Panc1 (cell line): ENCODE data around the gene TMEM161A. TPM values are rescaled to one million over a fixed set of nuclear protein-coding genes. Genes with fewer than 3 reads are reported as not detected.

Source experiments
- ATAC-seq: fragments of 200-7000 bp; cut with Tn5 transposase; 2 replicates; pipeline ENCODE4 v1.9.1; 2020; ENCODE audit warnings: mild to moderate bottlenecking, moderate library complexity
- BruUV-seq: library from RNA; stranded (reverse); fragments of 400-500 nt; replicated peaks from 2 replicates; lab custom pipeline; 2021; lab: Mats Ljungman, UMichigan
- CTCF ChIA-PET: fragments of 300-600 bp; sonication (Branson Sonifier 250); formaldehyde crosslinking; loops from one replicate; lab custom pipeline; 2022; ENCODE audit warnings: antibody characterized with exemption; lab: Charles Lee
- POLR2A ChIA-PET: fragments of 300-600 bp; sonication (Branson Sonifier 250); formaldehyde crosslinking; loops from one replicate; lab custom pipeline; 2022; ENCODE audit warnings: antibody characterized with exemption; lab: Charles Lee
- DNase-seq: peaks from one replicate; pipeline ENCODE4 v3.0.0-alpha.2; 2010; ENCODE audit warnings: low read depth, low spot score
- H3K27ac ChIP-seq: 2 replicates; pipeline ENCODE4 v1.5.1; 2011; ENCODE audit warnings: mild to moderate bottlenecking, low read length, inconsistent platforms
- H3K27me3 ChIP-seq: fragments of 200-500 bp; sonication (Bioruptor generic); 2 replicates; pipeline ENCODE4 v1.6.0; 2014; ENCODE audit warnings: low read length, inconsistent platforms; ENCODE audit not compliant: control insufficient read depth, insufficient read depth
- H3K36me3 ChIP-seq: fragments of 200-500 bp; sonication (Bioruptor generic); 2 replicates; pipeline ENCODE4 v1.5.1; 2014; ENCODE audit warnings: inconsistent platforms, mild to moderate bottlenecking, low read length, moderate library complexity; ENCODE audit not compliant: control insufficient read depth, insufficient read depth
- H3K4me1 ChIP-seq: 2 replicates; pipeline ENCODE4 v1.5.1; 2011; ENCODE audit warnings: inconsistent platforms, mild to moderate bottlenecking, low read length, moderate library complexity; ENCODE audit not compliant: control insufficient read depth, insufficient read depth
- H3K4me3 ChIP-seq, 2 experiments: 2 replicates each; pipeline ENCODE4 v1.5.1; 2011 to 2012; ENCODE audit warnings: low read depth in 2 of 2, low read length in 2 of 2, mild to moderate bottlenecking in 2 of 2, inconsistent platforms in 1 of 2, moderate library complexity in 1 of 2
- H3K9me3 ChIP-seq: fragments of 200-500 bp; sonication (Bioruptor generic); 2 replicates; pipeline ENCODE4 v1.5.1; 2014; ENCODE audit warnings: low read depth, mild to moderate bottlenecking, inconsistent platforms, low read length, moderate library complexity; ENCODE audit not compliant: control insufficient read depth, insufficient read depth
- POLR2AphosphoS5 ChIP-seq: IDR thresholded peaks from 2 replicates; pipeline ENCODE4 v1.6.1; 2012; ENCODE audit warnings: mild to moderate bottlenecking, low read depth, low read length, moderate library complexity
- SIN3A ChIP-seq: IDR thresholded peaks from 2 replicates; pipeline ENCODE4 v1.6.1; 2012; ENCODE audit warnings: low read depth, mild to moderate bottlenecking, low read length, moderate library complexity, borderline replicate concordance; ENCODE audit not compliant: insufficient read depth
- TCF7L2 ChIP-seq: IDR thresholded peaks from 2 replicates; pipeline ENCODE4 v1.6.1; 2011; ENCODE audit warnings: mild to moderate bottlenecking, low read depth, low read length, inconsistent platforms
- in situ Hi-C: cut with HindIII; loops from 2 replicates; pipeline ENCODE4 v1.10.0; 2016; ENCODE audit warnings: low sequenced_read_pairs, low pct_unique_long_range_greater_than_20kb
- intact Hi-C: fragments of 100-400 bp; cut with micrococcal nuclease; formaldehyde crosslinking; loops from one replicate; pipeline ENCODE4 v1.10.0; 2022; ENCODE audit not compliant: unreplicated experiment
- total RNA-seq: library from RNA; stranded (reverse); gene quantifications from one replicate; pipeline ENCODE4 v1.2.1, GENCODE V29; 2021; ENCODE audit not compliant: unreplicated experiment
- TF ChIP-seq, protein P1 (sequence below), 2 experiments: IDR thresholded peaks; 2 replicates each; pipeline ENCODE4 v1.6.1; 2011 to 2012; ENCODE audit warnings: low read depth in 2 of 2, control low read depth in 1 of 2, low read length in 1 of 2, mild to moderate bottlenecking in 1 of 2, moderate library complexity in 1 of 2; ENCODE audit not compliant: insufficient read depth in 1 of 2
- TF ChIP-seq, protein P2 (sequence below): fragments of 450-650 bp; IDR thresholded peaks from 2 replicates; pipeline ENCODE4 v1.5.1; 2017; ENCODE audit warnings: mild to moderate bottlenecking

TMEM161A gene
- total RNA-seq, 1 experiment from 2014 or later = 26.7 TPM

DNA sequence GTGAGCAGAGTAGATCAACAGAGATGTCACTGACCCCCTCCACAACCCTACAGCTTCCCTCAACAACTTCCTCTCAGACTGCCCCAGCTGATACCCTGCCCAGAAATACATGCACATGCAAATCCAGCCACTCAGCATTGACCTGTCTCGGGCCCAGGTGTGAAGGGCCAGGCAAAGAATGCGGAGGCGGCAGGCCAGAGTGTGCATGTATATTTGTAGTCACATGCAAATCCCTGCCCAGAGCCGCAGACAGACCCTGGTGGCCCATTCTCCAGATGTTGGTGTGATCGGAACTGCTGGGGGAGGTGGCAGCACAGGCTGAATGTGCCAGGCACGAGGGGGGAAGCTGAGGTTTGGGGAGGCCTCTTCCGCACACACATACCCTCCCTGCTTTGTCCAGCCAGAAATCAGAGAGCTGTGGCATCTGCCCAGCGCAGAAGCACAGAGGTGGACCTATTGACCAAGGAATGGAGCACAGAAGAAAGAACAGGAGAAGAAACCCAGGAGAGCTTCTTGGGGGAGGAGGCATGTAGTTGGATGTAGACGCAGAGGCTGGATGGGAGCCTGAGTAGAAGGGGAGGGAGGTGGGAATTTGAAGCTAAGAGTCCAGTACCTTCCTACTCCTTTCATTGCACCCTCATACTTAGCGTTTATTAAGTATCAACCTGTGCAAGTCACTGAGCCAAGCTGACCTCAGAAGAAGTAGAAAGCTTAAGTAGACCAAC lies 17.4 kb upstream of the TMEM161A start:
- Histone ChIP-seq H3K27me3 (no peaks in the 10 kb centered on the region), H3K9me3 (no peaks in the 10 kb centered on the region), H3K27ac (no peak overlapping the region), H3K4me3 (no peak overlapping the region), H3K4me1 (no peaks in the 10 kb centered on the region), H3K36me3 (no peaks in the 10 kb centered on the region)
- ChIA-PET CTCF (no interaction called here), POLR2A (interaction anchor here (0.7 kb wide), 1 partner anchor 222 kb away, joined by 5 read pairs; no protein-coding TSS in a partner anchor)
- ATAC-seq (no peak), DNase-seq (no peak)
- BruUV-seq = no TSS peak
- in situ Hi-C loops = no loop called here
- intact Hi-C loops = no loop called here
- TF ChIP-seq, protein P1, sequence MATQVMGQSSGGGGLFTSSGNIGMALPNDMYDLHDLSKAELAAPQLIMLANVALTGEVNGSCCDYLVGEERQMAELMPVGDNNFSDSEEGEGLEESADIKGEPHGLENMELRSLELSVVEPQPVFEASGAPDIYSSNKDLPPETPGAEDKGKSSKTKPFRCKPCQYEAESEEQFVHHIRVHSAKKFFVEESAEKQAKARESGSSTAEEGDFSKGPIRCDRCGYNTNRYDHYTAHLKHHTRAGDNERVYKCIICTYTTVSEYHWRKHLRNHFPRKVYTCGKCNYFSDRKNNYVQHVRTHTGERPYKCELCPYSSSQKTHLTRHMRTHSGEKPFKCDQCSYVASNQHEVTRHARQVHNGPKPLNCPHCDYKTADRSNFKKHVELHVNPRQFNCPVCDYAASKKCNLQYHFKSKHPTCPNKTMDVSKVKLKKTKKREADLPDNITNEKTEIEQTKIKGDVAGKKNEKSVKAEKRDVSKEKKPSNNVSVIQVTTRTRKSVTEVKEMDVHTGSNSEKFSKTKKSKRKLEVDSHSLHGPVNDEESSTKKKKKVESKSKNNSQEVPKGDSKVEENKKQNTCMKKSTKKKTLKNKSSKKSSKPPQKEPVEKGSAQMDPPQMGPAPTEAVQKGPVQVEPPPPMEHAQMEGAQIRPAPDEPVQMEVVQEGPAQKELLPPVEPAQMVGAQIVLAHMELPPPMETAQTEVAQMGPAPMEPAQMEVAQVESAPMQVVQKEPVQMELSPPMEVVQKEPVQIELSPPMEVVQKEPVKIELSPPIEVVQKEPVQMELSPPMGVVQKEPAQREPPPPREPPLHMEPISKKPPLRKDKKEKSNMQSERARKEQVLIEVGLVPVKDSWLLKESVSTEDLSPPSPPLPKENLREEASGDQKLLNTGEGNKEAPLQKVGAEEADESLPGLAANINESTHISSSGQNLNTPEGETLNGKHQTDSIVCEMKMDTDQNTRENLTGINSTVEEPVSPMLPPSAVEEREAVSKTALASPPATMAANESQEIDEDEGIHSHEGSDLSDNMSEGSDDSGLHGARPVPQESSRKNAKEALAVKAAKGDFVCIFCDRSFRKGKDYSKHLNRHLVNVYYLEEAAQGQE (IDR thresholded peaks at IDR 0.05; ENCODE audit: insufficient read depth in 1 of 2, low read depth in 2 of 2, low read length in 1 of 2) = no peak
- TF ChIP-seq POLR2AphosphoS5 (no peak), SIN3A (no peak), TCF7L2 (no peak)
- TF ChIP-seq, protein P2, sequence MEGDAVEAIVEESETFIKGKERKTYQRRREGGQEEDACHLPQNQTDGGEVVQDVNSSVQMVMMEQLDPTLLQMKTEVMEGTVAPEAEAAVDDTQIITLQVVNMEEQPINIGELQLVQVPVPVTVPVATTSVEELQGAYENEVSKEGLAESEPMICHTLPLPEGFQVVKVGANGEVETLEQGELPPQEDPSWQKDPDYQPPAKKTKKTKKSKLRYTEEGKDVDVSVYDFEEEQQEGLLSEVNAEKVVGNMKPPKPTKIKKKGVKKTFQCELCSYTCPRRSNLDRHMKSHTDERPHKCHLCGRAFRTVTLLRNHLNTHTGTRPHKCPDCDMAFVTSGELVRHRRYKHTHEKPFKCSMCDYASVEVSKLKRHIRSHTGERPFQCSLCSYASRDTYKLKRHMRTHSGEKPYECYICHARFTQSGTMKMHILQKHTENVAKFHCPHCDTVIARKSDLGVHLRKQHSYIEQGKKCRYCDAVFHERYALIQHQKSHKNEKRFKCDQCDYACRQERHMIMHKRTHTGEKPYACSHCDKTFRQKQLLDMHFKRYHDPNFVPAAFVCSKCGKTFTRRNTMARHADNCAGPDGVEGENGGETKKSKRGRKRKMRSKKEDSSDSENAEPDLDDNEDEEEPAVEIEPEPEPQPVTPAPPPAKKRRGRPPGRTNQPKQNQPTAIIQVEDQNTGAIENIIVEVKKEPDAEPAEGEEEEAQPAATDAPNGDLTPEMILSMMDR = no peak

DNA sequence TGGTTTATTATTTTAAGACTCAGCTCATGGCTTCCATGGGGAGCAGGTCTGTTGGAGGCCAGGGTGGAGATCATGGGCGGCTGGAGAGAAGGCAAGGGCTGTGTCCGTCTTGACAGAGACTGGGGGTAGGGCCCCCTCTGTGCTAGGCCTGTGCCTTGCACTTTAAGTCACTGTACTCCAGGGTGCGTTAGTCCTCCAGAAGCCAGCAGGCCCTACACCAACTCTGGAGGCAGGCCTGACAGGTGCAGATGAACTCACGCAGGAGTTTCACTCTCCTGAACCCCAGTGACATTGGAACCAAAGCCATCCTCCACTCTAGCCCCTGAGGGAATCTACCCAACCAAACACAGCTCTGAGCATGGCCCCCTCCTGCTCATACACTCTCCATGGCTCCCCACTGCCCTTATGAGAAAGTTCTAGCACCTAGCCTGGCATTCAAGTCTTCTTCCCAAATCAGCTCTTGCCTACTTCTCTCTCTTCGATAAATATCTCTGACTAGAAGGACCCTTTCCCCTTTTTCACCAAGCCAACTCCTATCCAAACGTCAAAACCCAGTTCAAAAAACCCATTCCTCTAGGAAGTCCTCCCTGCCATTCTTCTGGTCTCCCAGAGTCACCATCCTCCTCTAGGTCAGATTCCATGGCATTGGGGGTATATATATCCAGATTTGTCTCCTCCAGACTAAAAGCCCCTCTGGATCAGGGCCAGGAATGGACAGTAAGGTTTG lies 16.7 kb upstream of the TMEM161A start:
- no peak overlapping the region for H3K4me3 ChIP-seq
- intact Hi-C loops (no loop called here), in situ Hi-C loops (no loop called here)
- ATAC-seq (no peak), DNase-seq (no peak)
- no peaks in the 10 kb centered on the region for H3K27me3 ChIP-seq
- H3K27ac ChIP-seq = no peak overlapping the region
- H3K9me3 ChIP-seq = no peaks in the 10 kb centered on the region
- ChIA-PET POLR2A (no interaction called here), CTCF (no interaction called here)
- BruUV-seq = no TSS peak
- TF ChIP-seq SIN3A (no peak), TCF7L2 (no peak), POLR2AphosphoS5 (no peak)
- TF ChIP-seq, protein P2 = no peak
- TF ChIP-seq, protein P1 (IDR thresholded peaks at IDR 0.05; ENCODE audit: insufficient read depth in 1 of 2, low read depth in 2 of 2, low read length in 1 of 2) = no peak
- H3K36me3 ChIP-seq = no peaks in the 10 kb centered on the region
- H3K4me1 ChIP-seq = no peaks in the 10 kb centered on the region
